ENCODE measurements around the gene CFAP97D2.

DNA sequence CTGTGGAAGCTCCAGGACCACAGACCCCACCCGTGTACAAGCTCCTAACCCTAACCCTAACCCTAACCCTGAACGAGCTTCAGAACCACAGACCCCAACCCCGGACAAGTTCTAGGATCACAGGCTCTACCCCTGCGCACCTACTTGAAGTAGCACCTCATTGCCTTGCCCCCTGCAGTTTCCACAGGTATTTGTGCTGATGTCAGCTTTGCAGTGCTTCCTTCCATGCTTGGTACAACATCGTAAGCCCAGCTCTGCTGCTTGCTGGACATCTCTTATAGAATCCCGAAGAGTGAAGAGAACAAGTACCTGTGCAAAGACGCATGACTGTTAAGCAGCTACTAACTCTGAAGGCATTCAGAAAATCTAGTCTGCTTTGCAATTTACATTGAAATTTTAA lies 34.9 kb downstream of the CFAP97D2 start:
- no peak for TF ChIP-seq EZH2 (IDR thresholded peaks at IDR 0.05)
- no peak for TF ChIP-seq POLR2AphosphoS5 (IDR thresholded peaks at IDR 0.05; ENCODE audit: borderline replicate concordance, low read depth, low read length)
- TF ChIP-seq FOXP2 (optimal IDR thresholded peaks at IDR 0.05; ENCODE audit: control extremely low read depth, extremely low read length, insufficient read depth): no peak

Data from SK-N-MC (cell line).